NCI-H748 (cell line): ENCODE measurements around the gene IL1RAPL1.

Source experiments
- DNase-seq: peaks from one replicate; lab custom pipeline; 2025; ENCODE audit not compliant: unreplicated experiment; lab: John Stamatoyannopoulos, UW

Gene IL1RAPL1

GRCh38 chrX:28960063-28960462 lies 372.8 kb downstream of the IL1RAPL1 start:
- DNase-seq: no peak

- no peak for DNase-seq
These were observed 379.1 kb downstream of the IL1RAPL1 start for GRCh38 chrX:28966331-28966730.

- no peak for DNase-seq
These were observed 381.9 kb downstream of the IL1RAPL1 start for GRCh38 chrX:28969126-28969525.

- DNase-seq: no peak
These were observed 392.6 kb downstream of the IL1RAPL1 start for GRCh38 chrX:28979877-28980276.

GRCh38 chrX:28981952-28982351 lies 394.7 kb downstream of the IL1RAPL1 start:
- DNase-seq: no peak

- DNase-seq: peak; percentile 68
These were observed 401.0 kb downstream of the IL1RAPL1 start for GRCh38 chrX:28988246-28988645.

GRCh38 chrX:28997706-28998463 lies 410.6 kb downstream of the IL1RAPL1 start:
- DNase-seq: no peak

- DNase-seq: no peak
These were observed 411.4 kb downstream of the IL1RAPL1 start for GRCh38 chrX:28998609-28999135.

- DNase-seq: no peak
These were observed 425.6 kb downstream of the IL1RAPL1 start for GRCh38 chrX:29012867-29013266.

- DNase-seq: no peak
These were observed 436.0 kb downstream of the IL1RAPL1 start for GRCh38 chrX:29023207-29023606.

GRCh38 chrX:29024871-29025270 lies 437.6 kb downstream of the IL1RAPL1 start:
- DNase-seq: no peak

- no peak for DNase-seq
These were observed 452.3 kb downstream of the IL1RAPL1 start for GRCh38 chrX:29039501-29039900.

- DNase-seq: no peak
These were observed 452.9 kb downstream of the IL1RAPL1 start for GRCh38 chrX:29040160-29040559.

GRCh38 chrX:29042341-29042740 lies 455.1 kb downstream of the IL1RAPL1 start:
- no peak for DNase-seq

- no peak for DNase-seq
These were observed 456.5 kb downstream of the IL1RAPL1 start for GRCh38 chrX:29043746-29044145.

- DNase-seq: peak; percentile 13
These were observed 457.4 kb downstream of the IL1RAPL1 start for GRCh38 chrX:29044423-29045184.

- DNase-seq: no peak
These were observed 478.2 kb downstream of the IL1RAPL1 start for GRCh38 chrX:29065477-29065876.

GRCh38 chrX:29066516-29066915 lies 479.3 kb downstream of the IL1RAPL1 start:
- no peak for DNase-seq

- no peak for DNase-seq
These were observed 480.1 kb downstream of the IL1RAPL1 start for GRCh38 chrX:29067351-29067750.

GRCh38 chrX:29071525-29072320 lies 484.5 kb downstream of the IL1RAPL1 start:
- DNase-seq: no peak

- no peak for DNase-seq
These were observed 495.3 kb downstream of the IL1RAPL1 start for GRCh38 chrX:29082558-29082957.
